B cell (primary cell): ENCODE results near the gene ALDH3A1. TPM values are rescaled to one million over a fixed set of nuclear protein-coding genes. Genes with fewer than 3 reads are reported as not detected.

Source experiments
- ATAC-seq: fragments of 200-7000 bp; cut with Tn5 transposase; one replicate; pipeline ENCODE4 v1.10.0; 2021; ENCODE audit warnings: low read depth, mild to moderate bottlenecking, moderate number of reproducible peaks, moderate library complexity
- CTCF ChIA-PET: fragments of 350-600 bp; sonication (Branson Sonifier 250); formaldehyde crosslinking; loops from one replicate; lab custom pipeline; 2021; ENCODE audit warnings: antibody characterized with exemption, inconsistent platforms; lab: Charles Lee
- POLR2A ChIA-PET: fragments of 350-600 bp; sonication (Branson Sonifier 250); formaldehyde crosslinking; loops from one replicate; lab custom pipeline; 2021; ENCODE audit warnings: antibody characterized with exemption; lab: Charles Lee
- DNase-seq: peaks from one replicate; pipeline ENCODE4 v3.0.0; 2013
- H2AFZ ChIP-seq: 2 replicates; pipeline ENCODE4 v1.6.1; 2012; ENCODE audit warnings: mild to moderate bottlenecking, low read depth, low read length; ENCODE audit not compliant: insufficient read depth, poor library complexity, severe bottlenecking
- H3K27ac ChIP-seq, 2 donors: 1 replicate in 1 of 2; 2 replicates in 1 of 2; pipeline ENCODE4 v1.5.1; 2012 to 2013; ENCODE audit warnings: low read length in 2 of 2, mild to moderate bottlenecking in 2 of 2, moderate library complexity in 1 of 2
- H3K27me3 ChIP-seq, 4 experiments: fragments of 200-600 bp in 1 of 4; sonication (generic) in 1 of 4; replicated peaks in 1 of 4; 1 replicate in 2 of 4; 2 replicates in 2 of 4; pipeline versions ENCODE4 v1.6.1 to v1.7.0; 2013 to 2016; ENCODE audit warnings: low read length in 3 of 4, mild to moderate bottlenecking in 2 of 4, mixed read lengths in 1 of 4, moderate library complexity in 1 of 4; ENCODE audit not compliant: insufficient read depth in 4 of 4, control insufficient read depth in 3 of 4; ENCODE audit errors: control extremely low read depth in 1 of 4
- H3K36me3 ChIP-seq, 2 experiments: replicated peaks in 1 of 2; 1 replicate in 1 of 2; 2 replicates in 1 of 2; pipeline versions ENCODE4 v1.6.1 to v1.7.1; 2013; ENCODE audit warnings: low read length in 1 of 2; ENCODE audit not compliant: insufficient read depth in 2 of 2, control insufficient read depth in 1 of 2; ENCODE audit errors: control extremely low read depth in 1 of 2, extremely low read depth in 1 of 2
- H3K4me1 ChIP-seq, 2 donors: fragments of 200-600 bp in 1 of 2; sonication (generic) in 1 of 2; 1 replicate in 1 of 2; 2 replicates in 1 of 2; pipeline versions ENCODE4 v1.5.1 to v1.6.1; 2013 to 2017; ENCODE audit warnings: low read length in 2 of 2; ENCODE audit not compliant: control insufficient read depth in 2 of 2, insufficient read depth in 2 of 2
- H3K4me2 ChIP-seq: replicated peaks from 2 replicates; pipeline ENCODE3; 2012; ENCODE audit warnings: mild to moderate bottlenecking, low read depth, low read length; ENCODE audit not compliant: poor library complexity, severe bottlenecking
- H3K4me3 ChIP-seq, 5 experiments: fragments of 200-600 bp in 1 of 5; sonication (generic) in 1 of 5; 1 replicate in 3 of 5; 2 replicates in 2 of 5; pipeline versions ENCODE4 v1.5.1 to v1.7.0; 2011 to 2016; ENCODE audit warnings: low read length in 4 of 5, mild to moderate bottlenecking in 4 of 5, low read depth in 2 of 5, control low read depth in 1 of 5, moderate library complexity in 1 of 5; ENCODE audit not compliant: insufficient read depth in 1 of 5; ENCODE audit errors: control extremely low read depth in 1 of 5, extremely low read depth in 1 of 5
- H3K79me2 ChIP-seq: fragments of 200-600 bp; sonication (generic); one replicate; pipeline ENCODE4 v1.6.0; 2016; ENCODE audit warnings: low read length; ENCODE audit not compliant: control insufficient read depth, insufficient read depth
- H3K9ac ChIP-seq: fragments of 200-600 bp; sonication (generic); 2 replicates; pipeline ENCODE4 v1.6.1; 2017; ENCODE audit warnings: mild to moderate bottlenecking, low read length, moderate library complexity
- H3K9me3 ChIP-seq, 3 donors: one replicate each; pipeline versions ENCODE4 v1.6.1 to v1.7.1; 2013; ENCODE audit warnings: low read length in 2 of 3; ENCODE audit not compliant: control insufficient read depth in 2 of 3, insufficient read depth in 1 of 3; ENCODE audit errors: control extremely low read depth in 1 of 3
- H4K20me1 ChIP-seq: 2 replicates; pipeline ENCODE4 v1.6.0; 2012; ENCODE audit warnings: mild to moderate bottlenecking, low read length; ENCODE audit not compliant: insufficient read depth, control insufficient read depth, poor library complexity, severe bottlenecking
- H3K27ac Mint-ChIP-seq: one replicate; pipeline ENCODE4 v1.8.0; 2021; ENCODE audit warnings: mixed read lengths
- H3K27me3 Mint-ChIP-seq: one replicate; pipeline ENCODE4 v1.8.0; 2021; ENCODE audit warnings: mixed read lengths
- H3K4me1 Mint-ChIP-seq: one replicate; pipeline ENCODE4 v1.8.0; 2021; ENCODE audit warnings: mixed read lengths
- H3K4me3 Mint-ChIP-seq: one replicate; pipeline ENCODE4 v1.8.0; 2021; ENCODE audit warnings: mixed read lengths
- H3K9me3 Mint-ChIP-seq: one replicate; pipeline ENCODE4 v1.8.0; 2022; ENCODE audit warnings: mixed read lengths; ENCODE audit not compliant: insufficient read depth
- CTCF ChIP-seq: fragments of 200-600 bp; IDR thresholded peaks from one replicate; pipeline ENCODE4 v1.8.0; 2022; ENCODE audit warnings: antibody characterized with exemption, mild to moderate bottlenecking
- EZH2 ChIP-seq: IDR thresholded peaks from 2 replicates; pipeline ENCODE4 v1.6.1; 2012; ENCODE audit warnings: borderline replicate concordance, low read depth, mild to moderate bottlenecking, moderate library complexity, low read length; ENCODE audit not compliant: insufficient read depth, poor library complexity, severe bottlenecking
- WGBS: methylation state at CpG from one replicate; pipeline ENCODE4 v1.1.5; 2013; ENCODE audit warnings: missing lambda C conversion rate; ENCODE audit not compliant: insufficient coverage; 5-methylcytosine and 5-hydroxymethylcytosine counted together
- intact Hi-C: fragments of 100-400 bp; cut with micrococcal nuclease; formaldehyde crosslinking; loops from one replicate; pipeline ENCODE4 v1.10.0; 2022
- polyA plus RNA-seq: library from polyadenylated mRNA; depleted of rRNA; stranded (reverse); fragments of >200 nt; gene quantifications from 2 replicates; pipeline ENCODE4 v1.2.3, GENCODE V29; 2012
- total RNA-seq, 2 donors: library from RNA; stranded (reverse); fragments of 120-200 nt in 1 of 2; gene quantifications; 1 replicate in 1 of 2; 2 replicates in 1 of 2; pipeline versions ENCODE4 v1.2.3 to v1.2.4, GENCODE V29; 2013 to 2022

Gene ALDH3A1
- total and polyA plus RNA-seq, 2 donors (not counting 1 experiment from before 2014, with no cell fraction given) = not detected

DNA sequence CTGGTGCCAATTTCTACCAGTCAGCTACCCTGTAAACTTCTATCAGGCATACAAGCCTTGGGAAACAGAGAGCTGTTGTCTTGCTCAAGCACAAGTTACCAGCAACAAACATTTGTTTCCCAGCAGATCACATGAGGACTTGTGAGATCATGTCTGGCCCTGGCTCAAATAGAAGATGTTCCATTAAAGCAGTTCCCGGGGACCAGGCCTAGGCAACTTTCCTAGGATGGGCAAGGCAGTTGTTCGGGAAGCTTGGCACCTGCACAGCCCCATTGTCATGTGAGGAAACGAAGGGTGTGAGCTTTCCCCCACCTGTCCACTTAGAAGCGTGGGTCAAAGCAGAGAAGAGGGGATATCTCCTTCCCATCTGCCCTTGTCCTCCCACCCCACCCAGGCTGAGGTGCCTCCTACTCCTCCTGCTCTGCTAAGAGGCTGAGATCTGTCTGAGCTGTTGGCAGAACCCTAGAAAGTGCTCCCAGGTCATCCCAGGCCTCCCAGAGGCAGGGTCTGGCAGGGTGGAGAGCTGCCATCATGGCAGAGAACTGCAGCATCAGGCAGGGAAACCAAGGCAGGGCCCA is 20.5 kb downstream of the ALDH3A1 start:
- no peak overlapping the region for H3K4me3 Mint-ChIP-seq
- DNase-seq (no peak), ATAC-seq (no peak)
- Histone ChIP-seq H3K36me3 (no peaks in the 10 kb centered on the region), H2AFZ (no peak overlapping the region), H4K20me1 (no peaks in the 10 kb centered on the region), H3K79me2 (no peaks in the 10 kb centered on the region), H3K4me1 (peaks cover 12% of the 10 kb centered on the region in 2 donors), H3K27ac (no peak overlapping the region), H3K27me3 (no peaks in the 10 kb centered on the region), H3K4me2 (no peak overlapping the region), H3K9ac (no peak overlapping the region), H3K4me3 (no peak overlapping the region), H3K9me3 (no peaks in the 10 kb centered on the region)
- peaks cover 12% of the 10 kb centered on the region for H3K4me1 Mint-ChIP-seq
- no peaks in the 10 kb centered on the region for H3K9me3 Mint-ChIP-seq
- TF ChIP-seq EZH2 = no peak
- no peak for TF ChIP-seq CTCF
- WGBS = 100% methylated on average over 3 of the region's 4 CpGs
- ChIA-PET CTCF (interaction anchor here (0.8 to 1.6 kb wide), 4 partner anchors 13 to 37 kb away, joined by 3 to 7 read pairs (median 6); no protein-coding TSS in a partner anchor), POLR2A (no interaction called here)
- no peaks in the 10 kb centered on the region for H3K27me3 Mint-ChIP-seq
- H3K27ac Mint-ChIP-seq = no peak overlapping the region
- intact Hi-C loops = no loop called here

DNA sequence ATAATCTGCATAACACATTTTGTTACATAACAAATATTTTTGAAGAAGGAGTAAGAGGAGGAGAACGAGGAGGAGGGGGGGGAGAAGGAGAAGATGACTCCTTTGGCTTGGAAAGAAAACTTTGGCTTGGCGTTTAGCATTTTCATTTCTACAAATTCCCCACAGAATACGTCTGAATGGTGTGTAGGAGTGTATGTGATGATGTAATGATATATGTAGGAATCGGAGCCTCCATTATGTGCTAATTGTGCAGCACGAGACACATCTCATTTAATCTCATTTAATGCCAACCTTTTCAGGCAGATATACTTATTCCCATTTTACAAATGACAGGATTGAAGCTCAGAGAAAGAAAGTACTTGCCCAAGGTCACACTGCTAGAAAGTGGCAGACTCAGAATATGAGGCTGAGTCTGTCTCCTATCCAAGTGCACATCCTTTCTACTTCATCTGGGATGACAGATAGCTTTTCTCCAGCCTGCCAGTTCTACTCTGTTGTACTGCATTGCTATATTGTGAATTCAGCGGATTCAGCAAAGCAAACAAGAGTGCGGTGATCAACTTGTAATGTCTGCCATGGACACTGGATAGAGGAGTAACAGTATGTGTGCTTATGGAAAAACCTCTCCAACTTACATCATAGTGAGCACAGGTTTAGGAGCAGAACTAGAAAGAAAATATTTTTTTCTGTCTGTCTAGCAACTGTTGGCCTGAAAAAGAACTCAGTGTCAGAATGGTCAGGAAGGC is 21.3 kb downstream of the ALDH3A1 start:
- Histone ChIP-seq H3K4me2 (no peak overlapping the region), H3K27ac (no peak overlapping the region), H3K9me3 (no peaks in the 10 kb centered on the region), H3K4me3 (no peak overlapping the region), H3K79me2 (no peaks in the 10 kb centered on the region), H3K9ac (no peak overlapping the region), H3K27me3 (no peaks in the 10 kb centered on the region), H3K4me1 (peaks cover 12% of the 10 kb centered on the region in 2 donors), H2AFZ (no peak overlapping the region), H4K20me1 (no peaks in the 10 kb centered on the region), H3K36me3 (no peaks in the 10 kb centered on the region)
- Mint-ChIP-seq H3K27ac (no peak overlapping the region), H3K9me3 (no peaks in the 10 kb centered on the region), H3K27me3 (no peaks in the 10 kb centered on the region), H3K4me1 (peaks cover 12% of the 10 kb centered on the region), H3K4me3 (no peak overlapping the region)
- CTCF ChIA-PET = interaction anchor here (0.6 to 0.8 kb wide), 2 partner anchors 38 to 121 kb away, joined by 3 read pairs; no protein-coding TSS in a partner anchor
- intact Hi-C loops = no loop called here
- DNase-seq (no peak), ATAC-seq (no peak)
- WGBS = no CpG with 5 or more reads among the region's 7 CpGs
- TF ChIP-seq CTCF (no peak), EZH2 (no peak)
- POLR2A ChIA-PET = no interaction called here
